Left lung (tissue), 10 donors: ENCODE data around the gene FXYD7. TPM values are rescaled to one million over a fixed set of nuclear protein-coding genes. Genes with fewer than 3 reads are reported as not detected.

Experiments used
- ATAC-seq: fragments of 200-7000 bp; cut with Tn5 transposase; one replicate; pipeline ENCODE4 v1.9.1; 2020; ENCODE audit warnings: moderate library complexity
- DNase-seq, 4 donors: peaks; one replicate each; pipeline ENCODE4 v3.0.0-alpha.2; 2013 to 2020
- H3K27ac ChIP-seq, 2 donors: fragments of 200-600 bp; sonication (generic) in 1 of 2; one replicate each; pipeline versions ENCODE4 v1.5.0 to v1.8.0; 2020 to 2021
- H3K27me3 ChIP-seq, 2 donors: fragments of 200-600 bp; sonication (generic) in 1 of 2; one replicate each; pipeline versions ENCODE4 v1.5.0 to v1.8.0; 2020 to 2021
- H3K36me3 ChIP-seq, 2 donors: fragments of 200-600 bp; sonication (generic) in 1 of 2; one replicate each; pipeline versions ENCODE4 v1.5.0 to v1.8.0; 2020 to 2021
- H3K4me1 ChIP-seq, 2 donors: fragments of 200-600 bp; one replicate each; pipeline ENCODE4 v1.8.0; 2021
- H3K4me3 ChIP-seq, 2 donors: fragments of 200-600 bp; sonication (generic) in 1 of 2; one replicate each; pipeline versions ENCODE4 v1.5.0 to v1.8.0; 2020 to 2021; ENCODE audit warnings: mild to moderate bottlenecking in 1 of 2
- H3K9me3 ChIP-seq, 2 donors: fragments of 200-600 bp; sonication (generic) in 1 of 2; one replicate each; pipeline versions ENCODE4 v1.5.0 to v1.8.0; 2020 to 2021
- intact Hi-C, 2 donors: fragments of 100-400 bp; cut with DNase I; formaldehyde crosslinking; loops; one replicate each; pipeline versions ENCODE4 v1.11.2 to v1.14.2; 2022
- polyA plus RNA-seq, 6 donors: library from polyadenylated mRNA; unstranded; fragments of 120-200 nt; gene quantifications; one replicate each; pipeline ENCODE4 v1.2.1, GENCODE V29; 2013; ENCODE audit not compliant: insufficient read length in 6 of 6
- total RNA-seq, 2 donors: library from RNA; stranded (reverse); fragmentation: NEBNext Ultra II Directional; extraction: Animal tissue kit (Norgen Biotek cat#: 25700); gene quantifications; one replicate each; pipeline ENCODE4 v1.2.1, GENCODE V29; 2021
- TF ChIP-seq, protein P1 (sequence below), 2 donors: fragments of 200-600 bp; sonication (generic) in 1 of 2; IDR thresholded peaks; one replicate each; pipeline versions ENCODE4 v1.5.0 to v1.8.0; 2021; ENCODE audit warnings: antibody characterized with exemption in 2 of 2
- donor health status: DM: no; HTN: yes; CAD: no.
- donor health status: DM: no; HTN: no; CAD: no.

FXYD7 gene
- total and polyA plus RNA-seq, 8 donors = 0.55 to 1.3 (median 0.74) TPM; not detected in 2

DNA sequence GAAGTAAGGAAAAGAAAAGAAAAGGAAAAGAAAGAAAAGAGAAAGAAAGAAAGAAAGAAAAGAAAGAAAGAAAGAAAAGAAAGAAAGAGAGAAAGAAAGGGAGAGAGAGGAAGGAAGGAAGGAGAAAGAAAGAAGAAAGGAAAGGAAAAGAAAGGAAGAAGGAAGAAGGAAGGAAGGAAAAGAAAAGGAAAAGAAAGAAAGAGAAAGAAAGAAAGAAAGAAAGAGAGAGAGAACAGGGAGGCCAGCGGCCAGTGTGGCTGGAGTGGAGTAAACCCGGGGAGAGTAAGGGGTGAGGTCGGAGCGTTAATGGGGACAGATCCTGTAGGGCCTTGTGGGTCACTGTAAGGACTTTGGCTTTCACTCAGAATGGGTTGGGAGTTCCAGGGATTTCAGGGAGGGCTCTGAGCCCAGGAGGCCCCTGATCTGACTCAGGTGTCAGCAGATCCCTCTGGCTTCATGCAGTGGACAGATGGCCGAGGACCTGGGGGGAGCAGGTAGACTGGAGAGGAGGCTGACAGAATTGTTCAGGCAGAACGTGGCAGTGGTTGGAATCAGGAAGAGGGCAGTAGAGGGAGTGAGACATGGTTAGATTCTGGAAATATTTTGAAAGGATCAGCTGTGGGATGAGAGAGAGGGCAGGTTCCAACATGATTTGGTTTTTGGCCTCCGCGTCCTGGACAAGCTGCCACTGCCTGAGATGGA lies 47.2 kb upstream of the FXYD7 start:
- Histone ChIP-seq H3K9me3 (no peaks in the 10 kb centered on the region), H3K4me1 (peaks cover 0 to 2% of the 10 kb centered on the region in 2 donors), H3K36me3 (no peaks in the 10 kb centered on the region), H3K27ac (no peak overlapping the region), H3K27me3 (peaks cover 0 to 7% of the 10 kb centered on the region in 2 donors), H3K4me3 (no peak overlapping the region)
- intact Hi-C loops = no loop called here
- TF ChIP-seq, protein P1, sequence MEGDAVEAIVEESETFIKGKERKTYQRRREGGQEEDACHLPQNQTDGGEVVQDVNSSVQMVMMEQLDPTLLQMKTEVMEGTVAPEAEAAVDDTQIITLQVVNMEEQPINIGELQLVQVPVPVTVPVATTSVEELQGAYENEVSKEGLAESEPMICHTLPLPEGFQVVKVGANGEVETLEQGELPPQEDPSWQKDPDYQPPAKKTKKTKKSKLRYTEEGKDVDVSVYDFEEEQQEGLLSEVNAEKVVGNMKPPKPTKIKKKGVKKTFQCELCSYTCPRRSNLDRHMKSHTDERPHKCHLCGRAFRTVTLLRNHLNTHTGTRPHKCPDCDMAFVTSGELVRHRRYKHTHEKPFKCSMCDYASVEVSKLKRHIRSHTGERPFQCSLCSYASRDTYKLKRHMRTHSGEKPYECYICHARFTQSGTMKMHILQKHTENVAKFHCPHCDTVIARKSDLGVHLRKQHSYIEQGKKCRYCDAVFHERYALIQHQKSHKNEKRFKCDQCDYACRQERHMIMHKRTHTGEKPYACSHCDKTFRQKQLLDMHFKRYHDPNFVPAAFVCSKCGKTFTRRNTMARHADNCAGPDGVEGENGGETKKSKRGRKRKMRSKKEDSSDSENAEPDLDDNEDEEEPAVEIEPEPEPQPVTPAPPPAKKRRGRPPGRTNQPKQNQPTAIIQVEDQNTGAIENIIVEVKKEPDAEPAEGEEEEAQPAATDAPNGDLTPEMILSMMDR (IDR thresholded peaks at IDR 0.05) = no peak
- no peak for ATAC-seq
- no peak for DNase-seq

- Histone ChIP-seq H3K27me3 (no peaks in the 10 kb centered on the region), H3K27ac (no peak overlapping the region), H3K4me1 (no peaks in the 10 kb centered on the region), H3K36me3 (no peaks in the 10 kb centered on the region), H3K4me3 (no peak overlapping the region), H3K9me3 (no peaks in the 10 kb centered on the region)
- DNase-seq (no peak), ATAC-seq (peak; percentile 21)
- intact Hi-C loops = no loop called here
- TF ChIP-seq, protein P1 (IDR thresholded peaks at IDR 0.05) = no peak
Observed at GRCh38 chr19:35098413-35099049, 44.5 kb upstream of the FXYD7 start.

GRCh38 chr19:35099155-35099896 lies 43.7 kb upstream of the FXYD7 start:
- ATAC-seq (no peak), DNase-seq (no peak)
- Histone ChIP-seq H3K9me3 (no peaks in the 10 kb centered on the region), H3K4me3 (no peak overlapping the region), H3K4me1 (no peaks in the 10 kb centered on the region), H3K27me3 (no peaks in the 10 kb centered on the region), H3K27ac (no peak overlapping the region), H3K36me3 (no peaks in the 10 kb centered on the region)
- TF ChIP-seq, protein P1 (IDR thresholded peaks at IDR 0.05) = no peak
- intact Hi-C loops = no loop called here

- H3K27me3 ChIP-seq = no peaks in the 10 kb centered on the region
- H3K36me3 ChIP-seq = no peaks in the 10 kb centered on the region
- intact Hi-C loops = no loop called here
- H3K4me1 ChIP-seq = no peaks in the 10 kb centered on the region
- H3K4me3 ChIP-seq = no peak overlapping the region
- ATAC-seq = no peak
- no peaks in the 10 kb centered on the region for H3K9me3 ChIP-seq
- no peak for DNase-seq
- TF ChIP-seq, protein P1 (IDR thresholded peaks at IDR 0.05) = no peak
- no peak overlapping the region for H3K27ac ChIP-seq
Observed at GRCh38 chr19:35099897-35100275, 43.2 kb upstream of the FXYD7 start.
